Stimulated activated CD4-positive, alpha-beta T cell treated with anti-CD3 and anti-CD28 coated beads, TNF-alpha, amount 100 ng/mL, for 24 hours (primary cell): ENCODE results near the gene MAP3K14.
A peak's percentile ranks its signal among the peaks of the same experiment; 100 is the strongest.
"Not testable (repeated sequence)": the region's sequence is repeated elsewhere in the genome, so short reads cannot be mapped to it uniquely, and the experiment has no call there.

Experiments used
- DNase-seq, 3 experiments: peaks; one replicate each; pipeline ENCODE4 v3.0.0-alpha.2; 2020; ENCODE audit warnings: low read depth in 3 of 3

MAP3K14 gene

DNA sequence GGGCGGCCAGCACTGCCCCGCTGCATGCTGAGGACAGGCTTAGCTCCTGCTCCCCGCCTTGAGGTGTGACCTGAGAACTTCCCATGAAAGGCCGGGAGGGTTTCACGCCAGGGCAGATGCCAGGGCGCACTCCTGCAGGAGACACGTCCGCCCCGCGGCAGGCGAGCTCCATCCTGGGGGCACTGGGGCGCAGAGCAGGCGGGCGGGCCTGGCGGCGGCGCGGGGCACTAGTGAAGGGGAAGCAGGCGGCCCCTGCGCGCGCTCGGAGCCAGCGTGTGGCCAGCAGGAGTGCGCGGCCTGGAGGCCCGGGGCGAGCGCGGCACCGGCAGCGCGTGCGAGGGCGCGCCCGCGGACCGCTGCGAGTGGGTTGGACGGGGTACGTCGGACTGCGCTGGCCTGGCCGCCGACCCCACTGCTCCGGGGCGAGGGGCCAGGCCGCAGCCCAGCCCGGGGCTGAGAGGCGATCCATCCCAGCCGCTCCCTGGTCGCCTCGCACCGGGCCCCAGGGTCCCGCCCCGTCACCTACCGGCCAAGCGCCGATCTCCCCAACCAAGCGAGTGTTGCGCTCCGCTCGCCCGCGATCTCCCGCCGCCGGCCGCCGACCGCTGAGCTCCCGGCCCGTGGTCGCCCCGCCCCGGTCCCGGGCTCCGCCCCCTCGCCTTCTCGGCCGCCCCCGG lies at the start of gene MAP3K14:
TSS of gene MAP3K14 (minus strand) at position 587 of the 677 bp plus-strand sequence. CDS start 26,275 bp downstream, outside the sequence.
- peak in 2 of 3 experiments; percentile 33 to 58 for DNase-seq

DNA sequence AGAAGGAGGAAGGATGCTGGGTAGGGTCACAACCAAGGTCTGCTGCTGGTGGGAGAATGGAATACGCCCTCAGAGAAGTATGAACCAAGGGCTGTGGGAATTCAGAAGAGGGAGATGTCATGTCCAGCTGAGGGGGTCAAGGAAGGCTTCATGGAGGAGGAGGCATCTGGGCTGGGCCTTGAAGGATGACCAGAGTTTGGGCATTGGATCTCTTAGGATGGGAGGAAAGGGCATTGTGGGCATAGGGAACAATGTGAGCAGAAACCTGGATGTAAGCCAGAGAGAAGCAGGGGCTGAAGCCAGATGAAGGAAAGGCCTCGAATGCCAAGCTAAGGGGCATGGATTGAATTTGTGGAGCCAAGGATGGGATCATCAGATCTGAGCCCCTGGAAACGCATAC lies 49.2 kb upstream of the MAP3K14 start:
- DNase-seq: no peak

DNA sequence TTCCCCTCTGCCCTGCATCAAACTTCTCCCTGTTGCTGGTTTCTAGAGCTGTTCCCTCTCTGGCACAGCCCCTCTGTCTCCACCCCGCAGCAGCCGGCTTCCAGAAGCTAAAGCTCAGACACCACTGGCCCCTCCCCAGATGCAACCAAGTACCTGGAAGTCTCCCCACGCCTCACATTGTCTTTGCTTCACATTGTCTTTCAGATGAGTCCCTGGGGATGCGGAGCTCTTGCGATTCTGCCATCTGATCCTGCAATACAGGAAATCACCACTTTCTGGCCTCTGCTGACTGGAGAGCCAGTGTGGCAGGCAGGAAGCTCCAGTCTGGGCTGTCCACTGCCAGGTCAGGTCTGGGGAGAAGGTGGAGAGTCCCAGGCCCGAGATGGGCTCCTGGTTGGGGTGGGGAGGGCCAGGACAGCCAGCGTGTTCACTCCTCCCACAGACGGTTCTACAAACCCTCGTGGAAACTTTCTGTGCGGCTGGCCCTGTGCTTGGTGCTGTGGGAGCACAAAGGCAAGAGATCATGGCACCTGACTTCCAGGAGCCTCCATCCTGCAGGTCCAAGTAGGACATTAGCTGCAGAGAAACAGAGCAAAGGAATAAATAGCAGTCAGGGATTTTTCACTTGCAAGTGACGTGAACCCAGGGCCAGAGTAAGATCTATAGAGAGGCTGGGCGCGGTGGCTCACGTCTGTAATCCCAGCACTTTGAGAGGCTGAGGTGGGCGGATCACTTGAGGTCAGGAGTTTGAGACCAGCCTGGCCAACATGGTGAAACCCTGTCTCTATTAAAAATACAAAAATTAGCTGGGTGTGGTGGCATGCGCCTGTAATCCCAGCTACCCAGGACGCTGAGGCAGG lies 47.9 kb upstream of the MAP3K14 start:
- DNase-seq: no peak

DNA sequence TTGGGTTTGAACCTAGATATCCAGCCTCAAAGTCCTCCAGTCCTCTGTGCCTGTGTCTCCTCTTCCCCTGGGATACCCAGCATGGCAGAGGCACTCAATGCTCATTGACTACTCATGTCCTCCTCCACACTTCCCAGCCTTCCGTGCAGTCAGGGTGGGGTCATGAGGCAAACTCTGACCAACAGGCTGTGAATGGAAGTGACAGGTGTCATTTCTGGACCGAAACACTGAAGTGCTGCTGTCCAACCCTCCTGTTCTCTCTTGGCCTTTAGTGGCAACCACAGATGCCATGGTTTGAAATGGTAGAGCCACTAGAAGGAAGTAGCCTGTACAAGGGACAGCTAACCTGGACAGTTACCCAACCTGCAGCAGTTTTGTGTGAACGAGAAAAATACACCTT lies 46.7 kb upstream of the MAP3K14 start:
- no peak for DNase-seq

DNA sequence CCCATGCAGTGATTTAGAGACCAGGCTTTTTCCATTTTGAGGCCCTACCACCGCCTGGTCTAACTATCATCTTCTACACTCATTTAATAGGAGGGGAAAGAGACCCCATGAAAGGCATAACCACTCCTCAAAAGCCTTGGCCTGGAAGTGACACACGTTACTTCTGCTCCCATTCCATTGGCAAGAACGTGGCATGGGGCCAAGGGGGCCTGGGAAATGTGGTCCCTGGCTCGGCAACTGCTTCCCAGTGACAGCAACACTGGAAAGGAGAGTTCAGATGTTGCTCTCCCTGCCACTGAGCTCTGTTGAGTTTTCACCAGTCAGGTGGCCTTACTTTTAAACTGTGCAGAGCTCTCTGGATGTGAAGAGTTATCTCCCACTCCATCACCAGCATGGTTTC lies 45.2 kb upstream of the MAP3K14 start:
- no peak for DNase-seq

DNA sequence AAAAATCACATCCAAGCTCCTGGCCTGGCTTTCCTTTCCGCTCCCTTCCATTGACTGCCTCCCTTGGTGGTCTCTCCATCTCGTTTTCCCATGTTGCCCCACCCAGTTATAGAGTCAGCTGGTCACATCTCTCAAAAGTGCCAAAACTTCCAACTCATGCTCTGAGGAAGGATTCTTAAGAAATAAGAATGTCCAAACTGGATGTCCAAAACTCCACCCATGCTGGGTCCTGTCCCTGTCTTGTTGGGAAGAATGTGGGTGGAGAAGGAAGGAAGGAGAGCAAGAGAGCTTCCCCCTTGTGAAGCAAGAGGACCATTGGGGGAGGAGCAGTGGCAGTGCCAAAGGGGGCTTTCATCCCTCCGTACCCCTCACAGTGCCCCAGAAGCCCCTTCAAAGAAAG lies 44.6 kb upstream of the MAP3K14 start:
- DNase-seq: no peak

DNA sequence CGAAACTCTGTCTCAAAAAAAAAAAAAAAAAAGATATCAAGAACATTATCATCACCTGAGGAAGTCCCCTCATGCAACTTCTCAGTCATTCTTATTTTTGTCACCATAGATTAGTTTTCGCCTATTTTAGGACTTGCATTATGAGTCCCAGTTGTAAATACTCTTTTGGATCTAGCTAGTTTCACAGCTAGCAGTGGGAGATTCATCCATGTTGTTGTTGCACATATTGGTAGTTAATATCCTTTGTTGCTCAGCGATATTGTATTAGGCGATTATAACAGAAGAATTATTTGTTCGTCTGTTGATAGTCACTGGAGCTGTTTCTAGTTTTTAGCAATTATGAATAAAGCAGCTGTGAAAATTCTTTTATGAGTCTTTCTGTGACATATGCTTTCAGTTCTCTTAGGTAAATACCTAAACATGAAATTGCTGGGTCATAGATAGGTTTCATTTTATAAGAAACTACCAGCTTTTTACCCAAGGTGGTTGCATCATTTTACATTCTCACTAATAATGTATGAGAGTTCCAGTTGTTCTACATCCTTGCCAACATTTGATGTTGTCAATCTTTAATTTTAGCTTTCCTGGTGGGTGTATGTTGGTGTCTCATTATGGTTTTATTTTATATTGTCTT lies 40.7 kb upstream of the MAP3K14 start:
- DNase-seq: no peak

DNA sequence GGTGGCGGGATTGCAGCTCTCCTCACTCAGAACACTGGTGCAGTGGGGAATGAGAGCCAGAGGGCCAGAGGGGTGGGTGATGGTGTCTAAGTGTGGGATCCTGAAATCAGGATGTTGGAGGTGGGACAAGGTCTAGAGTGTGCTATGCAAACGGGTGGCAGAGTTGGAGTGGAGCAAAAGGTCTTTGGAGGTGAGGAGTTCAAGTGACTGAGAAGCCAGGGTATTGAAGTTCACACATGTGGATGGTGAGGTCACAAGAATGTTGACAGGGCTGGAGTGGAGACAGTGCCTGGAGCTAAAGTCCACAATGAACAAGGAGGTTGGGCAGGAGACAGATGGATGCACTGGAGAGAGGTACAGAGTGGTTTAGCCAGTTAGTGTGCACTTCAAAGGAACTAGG lies 38.3 kb upstream of the MAP3K14 start:
- no peak for DNase-seq

DNA sequence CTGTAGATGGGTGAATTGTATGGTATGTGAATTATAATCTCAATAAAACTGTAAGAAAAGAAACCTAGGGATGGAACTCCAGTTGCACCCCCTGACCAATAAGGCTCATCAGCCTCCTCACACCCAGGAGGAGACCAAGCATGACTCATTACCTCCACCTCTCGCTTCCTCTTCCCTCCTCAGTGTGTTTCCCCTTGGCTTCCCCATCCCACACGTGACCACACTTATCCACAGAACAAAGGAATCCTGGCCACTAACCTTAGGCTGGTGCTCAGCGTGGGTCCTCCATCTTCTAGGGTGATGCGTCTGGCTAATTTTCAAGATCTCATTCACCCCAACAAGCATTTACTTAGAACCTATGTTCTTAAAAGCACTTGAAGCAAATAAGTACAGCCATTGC lies 36.2 kb upstream of the MAP3K14 start:
- peak; percentile 6 to 45 (median 9) for DNase-seq

DNA sequence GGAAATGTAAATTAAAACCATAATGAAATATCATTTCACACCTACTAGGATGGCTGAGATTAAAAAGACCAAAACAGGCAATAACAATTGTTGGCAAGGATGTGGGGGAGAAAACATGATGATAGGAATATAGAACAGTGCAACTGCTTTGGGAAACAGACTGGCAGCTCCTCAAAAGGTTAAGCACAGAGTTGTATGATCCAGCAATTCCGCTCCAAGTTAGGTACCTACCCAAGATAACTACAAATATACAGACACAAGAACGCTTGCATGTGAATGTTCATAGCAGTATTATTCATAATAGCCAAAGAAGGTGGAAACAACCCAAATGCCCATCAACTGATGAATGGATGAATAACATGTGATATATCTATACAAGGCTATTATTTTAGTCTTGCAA lies 35.0 kb upstream of the MAP3K14 start:
- DNase-seq: no peak

DNA sequence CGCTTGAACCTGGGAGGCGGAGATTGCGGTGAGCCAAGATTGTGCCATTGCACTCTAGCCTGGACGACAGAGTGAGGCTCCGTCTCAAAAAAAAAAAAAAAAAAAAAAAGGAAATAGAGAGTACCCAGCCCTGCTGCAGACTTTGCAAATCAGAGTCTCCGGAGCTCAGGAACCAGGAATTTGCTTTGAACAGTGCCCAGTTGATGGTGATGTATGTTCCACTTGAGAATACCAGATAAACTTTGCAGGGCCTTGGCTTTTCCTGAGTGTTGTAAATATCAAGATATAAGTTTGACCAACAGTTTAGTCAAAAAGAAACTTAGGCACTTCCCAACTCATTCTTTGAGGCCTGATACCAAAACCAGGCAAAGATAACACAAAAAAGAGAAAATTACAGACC lies 30.6 kb upstream of the MAP3K14 start:
- DNase-seq: no peak

DNA sequence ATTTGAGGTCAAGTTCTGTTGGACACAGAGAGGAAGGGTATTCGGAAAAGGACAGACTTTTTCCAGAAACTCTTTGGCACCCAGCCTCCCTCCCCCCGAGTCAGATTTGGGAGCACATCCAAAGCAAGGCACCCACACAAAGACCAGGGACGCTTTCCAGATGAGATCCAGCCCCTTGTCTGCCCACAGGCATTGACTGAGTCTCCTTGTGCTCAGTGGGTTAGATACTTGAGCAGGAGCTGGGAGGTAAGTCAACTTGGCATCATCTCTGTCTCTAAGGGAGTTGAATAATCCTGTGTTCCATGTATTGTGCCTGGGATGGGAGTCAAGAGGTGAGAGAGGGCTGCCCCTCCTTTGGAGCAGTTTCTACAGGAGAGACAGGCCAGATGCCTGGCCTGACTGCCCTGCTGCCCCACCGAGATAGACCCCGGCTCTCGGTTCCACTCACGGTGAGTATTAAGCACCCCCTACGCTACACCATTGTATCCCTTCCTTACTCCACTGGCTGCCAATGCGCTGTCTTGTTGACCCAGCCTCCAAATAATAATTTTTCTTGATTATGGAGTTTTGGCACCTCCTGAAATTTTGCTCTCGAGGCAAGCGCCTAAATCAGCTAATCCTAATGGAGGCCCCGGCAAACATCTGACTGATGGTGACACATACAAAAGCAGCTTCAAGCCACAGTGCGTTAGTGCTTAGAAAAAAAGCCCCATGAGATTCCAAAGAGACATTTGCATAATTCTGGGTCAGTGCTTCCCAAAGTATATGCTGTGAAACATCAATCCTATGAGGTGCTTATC lies 29.6 kb upstream of the MAP3K14 start:
- no peak for DNase-seq

DNA sequence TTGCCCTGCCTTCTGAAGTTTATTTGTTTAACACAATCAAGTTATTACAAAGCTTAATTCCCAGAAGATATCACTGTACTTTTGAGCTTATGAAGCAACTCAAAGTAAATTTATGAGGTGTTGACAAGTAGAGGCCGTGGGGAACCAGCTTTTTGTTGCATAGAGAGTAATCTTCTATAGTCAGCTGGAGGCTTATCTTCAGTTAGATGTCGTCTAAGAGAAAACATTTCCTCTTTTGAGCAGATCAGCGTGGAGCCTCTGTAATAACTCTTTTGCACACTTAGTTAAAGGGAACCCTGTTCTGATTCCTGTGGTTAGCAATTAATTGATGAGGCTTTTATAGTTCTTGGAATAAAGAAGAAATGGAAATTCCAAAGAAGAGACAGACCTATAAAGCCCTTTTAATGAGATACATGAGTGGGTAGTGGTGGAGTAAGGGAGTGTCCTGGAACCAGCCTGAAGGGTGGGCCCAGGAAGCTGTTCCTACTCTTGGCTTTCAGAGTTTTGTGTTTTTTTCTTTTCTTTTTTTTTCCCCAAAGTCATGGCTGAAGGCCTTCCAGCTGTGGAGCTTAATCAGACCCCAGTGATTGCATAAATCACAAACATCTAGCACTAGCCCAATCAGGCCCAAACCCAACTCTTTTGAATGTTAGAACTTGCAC lies 28.9 kb upstream of the MAP3K14 start:
- DNase-seq: no peak

DNA sequence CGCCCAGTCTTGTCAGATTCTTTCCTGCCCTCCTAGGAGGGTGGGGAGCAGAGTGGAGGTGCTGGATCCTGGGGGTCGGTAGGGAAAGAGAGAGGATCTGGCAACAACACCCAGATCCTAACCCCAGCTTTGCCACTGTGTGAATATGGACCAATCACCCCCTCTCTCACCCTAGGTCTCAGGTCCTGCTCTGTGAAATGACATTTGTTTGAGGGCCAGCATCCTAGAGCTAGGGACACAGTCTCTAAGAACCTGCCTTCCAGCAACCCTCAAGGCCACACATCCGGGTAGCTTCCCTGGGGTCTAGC lies 28.4 kb upstream of the MAP3K14 start:
- no peak for DNase-seq

DNA sequence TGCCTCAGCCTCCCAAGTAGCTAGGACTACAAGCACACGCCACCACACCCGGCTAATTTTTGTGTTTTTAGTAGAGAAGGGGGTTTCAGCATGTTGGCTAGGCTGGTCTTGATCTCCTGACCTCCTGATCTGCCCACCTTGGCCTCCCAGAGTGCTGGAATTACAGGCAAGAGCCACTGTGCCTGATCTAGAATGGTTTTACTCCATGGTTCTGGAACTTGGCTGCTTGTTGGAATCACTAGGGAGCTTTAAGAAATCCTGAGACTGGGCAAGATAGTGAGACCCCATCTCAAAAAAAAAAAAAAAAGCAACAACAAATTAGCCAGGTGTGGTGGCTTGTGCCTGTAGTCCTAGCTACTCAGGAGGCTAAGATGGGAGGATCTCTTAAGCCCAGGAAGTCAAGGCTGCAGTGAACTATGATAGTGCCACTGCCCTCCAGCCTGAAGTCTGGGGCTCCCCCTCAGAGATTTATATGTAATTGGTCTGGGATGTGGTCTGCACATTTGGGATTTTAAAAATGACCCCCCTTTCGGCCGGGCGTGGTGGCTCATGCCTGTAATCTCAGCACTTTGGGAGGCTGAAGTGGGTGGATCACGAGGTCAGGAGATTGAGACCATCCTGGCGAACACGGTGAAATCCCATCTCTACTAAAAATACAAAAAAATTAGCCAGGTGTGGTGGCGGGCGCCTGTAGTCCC lies 27.3 kb upstream of the MAP3K14 start:
- DNase-seq: not testable (repeated sequence)

DNA sequence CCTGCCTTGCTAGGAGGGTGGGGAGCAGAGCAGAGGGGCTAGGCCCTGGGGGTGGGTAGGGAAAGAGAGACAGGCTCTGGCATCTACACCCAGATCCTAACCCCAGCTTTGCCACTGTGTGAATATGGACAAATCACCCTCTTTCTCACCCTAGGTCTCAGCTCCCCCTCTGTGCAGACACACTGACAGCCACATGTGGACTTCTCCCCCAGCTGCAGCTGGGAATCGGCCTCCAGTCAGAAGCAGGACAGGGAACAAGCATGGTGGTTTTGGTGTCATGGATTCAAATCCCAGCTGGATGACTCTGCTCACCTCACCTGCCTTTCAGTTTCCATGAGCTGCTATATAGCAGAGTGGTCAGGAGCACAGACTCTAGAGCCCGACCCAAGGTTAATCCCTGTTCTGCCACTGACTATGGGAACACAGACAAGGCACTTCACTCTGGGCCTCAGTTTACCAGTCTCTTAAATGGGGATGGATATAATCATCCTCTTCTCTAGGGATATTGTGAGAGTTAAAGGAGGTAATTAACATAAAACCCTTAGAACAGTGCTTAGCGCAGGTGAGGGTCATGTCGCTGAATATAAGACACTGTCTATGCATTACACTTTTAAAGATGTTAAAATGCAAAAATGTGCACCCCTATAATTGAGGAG lies 26.2 kb upstream of the MAP3K14 start:
- no peak for DNase-seq

DNA sequence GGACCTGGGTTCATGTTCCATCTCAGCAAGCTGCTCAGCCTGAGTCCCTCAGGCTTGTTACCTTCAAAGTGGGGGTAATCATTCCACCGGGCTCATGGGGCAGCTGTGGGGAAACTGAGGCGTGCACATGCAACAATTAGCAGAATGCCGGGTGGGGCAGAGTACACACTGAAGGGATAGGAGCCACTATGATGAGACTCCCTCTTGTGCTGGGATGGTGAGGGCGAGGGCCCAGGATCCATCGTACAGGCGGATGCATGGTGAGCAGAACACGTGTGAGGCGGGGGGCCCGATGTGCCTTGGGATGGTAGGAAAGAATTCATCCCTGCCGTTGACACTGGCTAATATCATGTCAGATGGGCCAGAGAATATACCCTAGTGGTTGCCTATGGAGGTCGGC lies 25.5 kb upstream of the MAP3K14 start:
- DNase-seq: no peak

DNA sequence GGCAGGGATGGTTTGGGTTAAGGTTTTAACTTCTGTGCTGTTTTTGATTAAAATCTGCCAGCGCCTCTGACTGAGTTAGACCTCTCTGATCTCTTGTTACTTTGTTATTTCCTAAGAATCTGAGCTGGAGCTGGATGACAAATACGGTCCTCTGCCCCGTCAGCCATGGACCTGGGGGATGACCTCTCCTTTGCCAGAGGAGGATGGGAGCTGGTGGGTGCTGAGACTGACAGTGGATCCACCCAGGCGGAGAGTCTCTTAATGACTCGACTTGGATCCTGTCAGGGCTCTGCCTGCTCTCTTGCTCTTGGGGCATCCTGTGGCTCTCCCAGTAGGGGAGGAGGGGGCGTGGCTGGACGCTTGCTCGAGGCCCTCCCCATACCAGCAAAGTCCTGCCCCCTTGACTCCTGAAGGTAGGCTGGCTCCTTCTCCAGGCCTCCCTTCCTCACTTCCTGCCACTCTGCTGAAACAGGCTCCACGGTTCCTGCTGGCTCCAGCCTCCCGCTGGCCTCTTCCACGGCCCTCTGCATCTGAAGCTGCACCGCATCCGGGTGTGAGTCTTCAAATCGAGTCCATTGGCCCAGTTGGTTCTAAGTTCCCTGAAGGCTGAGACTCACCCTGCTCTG lies 24.8 kb upstream of the MAP3K14 start:
- DNase-seq: no peak

DNA sequence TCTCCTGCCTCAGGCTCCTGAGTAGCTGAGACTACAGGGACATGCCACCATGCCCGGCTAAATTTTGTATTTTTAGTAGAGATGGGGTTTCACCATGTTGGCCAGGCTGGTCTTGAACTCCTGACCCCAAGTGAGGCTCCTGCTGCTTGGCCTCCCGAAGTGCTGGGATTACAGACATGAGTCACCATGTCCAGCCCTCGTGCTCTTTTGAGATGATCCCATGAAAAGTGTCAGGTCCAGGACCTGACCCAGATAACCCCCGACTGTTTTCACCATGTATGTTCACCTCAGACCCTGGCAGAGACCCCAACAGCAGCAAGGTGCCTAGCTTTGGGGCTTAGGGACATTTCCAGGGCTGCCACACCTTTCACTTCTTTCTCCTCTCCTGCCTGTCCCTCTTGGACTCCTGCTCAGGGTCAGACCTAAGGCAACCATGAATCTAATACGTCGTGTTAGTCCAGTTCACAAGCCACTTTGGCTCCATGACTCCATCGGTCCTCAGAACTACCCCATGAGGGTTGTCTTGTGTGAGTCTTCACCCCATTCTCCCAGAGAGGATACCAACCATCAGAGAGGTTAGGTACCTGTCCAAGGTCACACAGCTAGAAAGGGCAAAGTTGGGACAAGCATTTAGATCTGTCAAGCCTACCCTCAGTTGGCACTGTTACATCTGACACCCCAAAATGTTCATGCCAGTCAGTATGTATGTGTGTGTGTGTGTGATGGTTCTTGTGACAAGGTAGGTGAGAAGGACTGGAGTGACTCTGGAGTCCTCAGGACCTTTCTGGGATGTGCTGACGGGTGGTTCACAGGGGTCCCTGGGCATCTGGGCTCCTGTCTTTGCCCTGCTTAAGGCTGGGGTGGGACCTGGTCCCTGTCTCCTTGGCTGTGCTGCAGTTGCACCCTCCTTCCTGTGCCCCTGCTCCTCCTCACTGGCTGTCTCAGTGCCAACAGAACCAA lies 23.1 kb upstream of the MAP3K14 start:
- no peak for DNase-seq
